ENCODE results near the gene KLHDC8B. TPM values are rescaled to one million over a fixed set of nuclear protein-coding genes. Genes with fewer than 3 reads are reported as not detected.

The KLHDC8B gene
- total and polyA plus RNA-seq, 11 donors, result 66.3 to 138 (median 112) TPM

DNA sequence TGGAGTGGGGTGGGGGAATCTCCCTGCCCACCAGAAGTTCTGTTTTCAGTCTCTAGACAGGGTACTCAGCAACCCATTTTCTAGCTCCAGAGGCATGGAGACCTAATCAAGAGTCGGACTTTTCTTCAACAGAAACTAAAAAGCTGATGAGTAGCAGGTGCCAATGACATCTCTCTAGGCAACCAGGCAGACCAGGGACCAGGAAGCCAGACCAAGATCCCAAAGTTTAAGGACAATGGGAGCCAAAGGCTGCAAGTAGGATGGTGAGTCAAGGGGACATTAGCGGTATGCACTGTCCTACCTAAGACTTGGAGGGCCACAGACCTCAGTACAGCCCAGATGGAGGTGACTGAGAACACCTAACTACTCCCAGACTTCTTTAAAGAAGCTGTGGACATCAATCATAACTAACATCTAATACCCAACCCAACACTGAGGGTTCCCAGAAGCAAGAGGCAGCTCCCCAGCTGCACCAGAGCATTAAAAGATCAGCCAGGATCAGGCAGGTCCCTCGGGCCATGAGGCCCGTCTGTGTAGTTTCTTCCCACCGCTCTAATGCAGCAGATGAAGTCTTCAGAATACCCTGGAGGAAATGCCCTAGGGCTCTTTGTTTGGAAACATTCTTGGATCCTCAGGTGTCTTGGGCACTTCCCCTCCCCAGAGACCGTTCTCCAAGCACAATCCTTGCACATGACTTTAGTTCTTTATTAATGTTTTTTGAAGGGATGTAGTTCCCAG lies 6.2 kb upstream of the KLHDC8B start:
- Histone ChIP-seq H3K27ac (peak overlapping the region in 11 of 12 donors; percentile 82 to 96 (median 91)), H3K4me1 (peaks cover 0 to 23% (median 19%) of the 10 kb centered on the region in 12 donors), H3K36me3 (peaks cover 0 to 29% (median 21%) of the 10 kb centered on the region in 9 donors), H3K27me3 (no peaks in the 10 kb centered on the region), H3K9me3 (no peaks in the 10 kb centered on the region), H3K4me3 (peak overlapping the region; percentile 78 to 99 (median 89))
- ATAC-seq (peak in 1 of 4 donors; percentile 2), DNase-seq (no peak)
- intact Hi-C loops (cut with DNase I), result loop anchor here in 4 of 10 donors (5.0 to 10.0 kb wide), 4 partner anchors 33 to 280 kb away; partner anchors contain the start of genes LAMB2 (in 1 of the 4), RHOA (in 1 of the 4), TCTA (in 1 of the 4) and USP4 (in 1 of the 4)
- WGBS, 4 donors, result 28 to 38% (median 32%) methylated on average over 6 of the region's 6 CpGs
- TF ChIP-seq, protein P1, sequence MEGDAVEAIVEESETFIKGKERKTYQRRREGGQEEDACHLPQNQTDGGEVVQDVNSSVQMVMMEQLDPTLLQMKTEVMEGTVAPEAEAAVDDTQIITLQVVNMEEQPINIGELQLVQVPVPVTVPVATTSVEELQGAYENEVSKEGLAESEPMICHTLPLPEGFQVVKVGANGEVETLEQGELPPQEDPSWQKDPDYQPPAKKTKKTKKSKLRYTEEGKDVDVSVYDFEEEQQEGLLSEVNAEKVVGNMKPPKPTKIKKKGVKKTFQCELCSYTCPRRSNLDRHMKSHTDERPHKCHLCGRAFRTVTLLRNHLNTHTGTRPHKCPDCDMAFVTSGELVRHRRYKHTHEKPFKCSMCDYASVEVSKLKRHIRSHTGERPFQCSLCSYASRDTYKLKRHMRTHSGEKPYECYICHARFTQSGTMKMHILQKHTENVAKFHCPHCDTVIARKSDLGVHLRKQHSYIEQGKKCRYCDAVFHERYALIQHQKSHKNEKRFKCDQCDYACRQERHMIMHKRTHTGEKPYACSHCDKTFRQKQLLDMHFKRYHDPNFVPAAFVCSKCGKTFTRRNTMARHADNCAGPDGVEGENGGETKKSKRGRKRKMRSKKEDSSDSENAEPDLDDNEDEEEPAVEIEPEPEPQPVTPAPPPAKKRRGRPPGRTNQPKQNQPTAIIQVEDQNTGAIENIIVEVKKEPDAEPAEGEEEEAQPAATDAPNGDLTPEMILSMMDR (IDR thresholded peaks at IDR 0.05), result no peak
- TF ChIP-seq POLR2A (IDR thresholded peaks at IDR 0.05), result no peak

DNA sequence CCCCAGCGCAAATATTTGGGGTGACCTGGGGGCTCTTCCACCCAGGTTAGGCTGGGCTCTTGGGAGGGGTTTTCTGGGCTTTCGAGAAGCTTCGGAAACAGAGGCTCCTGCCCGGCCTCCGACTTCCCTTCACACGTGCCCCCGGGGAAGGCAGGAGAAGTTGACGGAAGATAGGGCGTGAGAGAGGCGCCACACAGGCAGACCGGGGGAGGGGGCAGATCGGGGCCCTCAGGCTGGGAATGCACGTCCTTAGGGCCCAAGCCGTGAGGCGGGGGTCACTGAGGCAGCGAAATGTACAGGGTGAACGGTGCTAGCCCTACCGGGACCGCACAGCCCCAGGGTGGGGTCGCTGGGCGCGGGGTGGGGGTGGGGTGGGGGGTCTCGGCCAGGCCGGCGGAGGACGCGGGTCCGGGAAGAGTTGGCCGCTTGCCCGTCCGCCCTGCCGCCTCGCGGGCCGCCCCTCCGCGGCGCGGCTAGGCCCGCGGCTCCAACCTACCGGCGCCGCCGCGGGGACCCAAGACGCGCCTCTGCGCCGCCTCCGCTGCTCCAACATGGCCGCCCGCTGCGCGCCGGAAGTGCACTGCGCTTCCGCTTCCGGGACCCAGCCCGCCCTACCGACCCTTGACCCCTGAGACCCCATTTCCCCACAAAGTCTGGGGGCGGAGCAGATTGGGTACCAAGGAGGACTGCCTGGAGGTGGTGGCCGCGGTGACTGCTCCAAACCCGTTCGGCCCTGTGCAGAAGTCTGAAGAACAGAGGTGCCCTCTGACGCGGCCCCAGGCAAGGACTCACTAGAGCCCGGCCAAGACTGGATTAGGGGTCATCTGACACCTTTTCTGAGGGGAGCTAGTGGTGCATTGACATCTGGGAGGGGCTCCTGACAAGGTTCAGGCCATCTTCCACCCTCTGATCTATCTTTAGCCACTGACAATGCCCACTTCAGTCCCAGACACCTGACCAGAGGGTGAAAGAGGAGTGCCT lies 5.3 kb upstream of the KLHDC8B start, which contains the start of gene CCDC71:
CCDC71 (minus strand) TSS at position 561 of the 981 bp plus-strand sequence. CDS start 2,123 bp downstream, outside the sequence.
- peak; percentile 43 to 80 (median 75) for ATAC-seq
- Histone ChIP-seq H3K27ac (peak within 1 kb of the TSS; percentile 82 to 96 (median 91)), H3K4me1 (peaks cover 0 to 32% (median 24%) of the 10 kb centered on the region in 12 donors), H3K4me3 (peak within 1 kb of the TSS; percentile 78 to 99 (median 89)), H3K9me3 (no peaks in the 10 kb centered on the region), H3K27me3 (no peaks in the 10 kb centered on the region), H3K36me3 (peaks cover 0 to 29% (median 21%) of the 10 kb centered on the region in 9 donors)
- DNase-seq, result peak; percentile 79 to 90 (median 83)
- TF ChIP-seq, protein P1 (IDR thresholded peaks at IDR 0.05), result no peak
- peak in 1 of 2 donors; percentile 57 for TF ChIP-seq POLR2A (IDR thresholded peaks at IDR 0.05)
- intact Hi-C loops (cut with DNase I), result loop anchor here in 4 of 10 donors (5.0 to 10.0 kb wide), 4 partner anchors 34 to 279 kb away; partner anchors contain the start of genes LAMB2 (in 1 of the 4), RHOA (in 1 of the 4), TCTA (in 1 of the 4) and USP4 (in 1 of the 4)
- 2 to 3% (median 3%) methylated on average over 31 to 69 of the region's 69 CpGs for WGBS, 4 donors

DNA sequence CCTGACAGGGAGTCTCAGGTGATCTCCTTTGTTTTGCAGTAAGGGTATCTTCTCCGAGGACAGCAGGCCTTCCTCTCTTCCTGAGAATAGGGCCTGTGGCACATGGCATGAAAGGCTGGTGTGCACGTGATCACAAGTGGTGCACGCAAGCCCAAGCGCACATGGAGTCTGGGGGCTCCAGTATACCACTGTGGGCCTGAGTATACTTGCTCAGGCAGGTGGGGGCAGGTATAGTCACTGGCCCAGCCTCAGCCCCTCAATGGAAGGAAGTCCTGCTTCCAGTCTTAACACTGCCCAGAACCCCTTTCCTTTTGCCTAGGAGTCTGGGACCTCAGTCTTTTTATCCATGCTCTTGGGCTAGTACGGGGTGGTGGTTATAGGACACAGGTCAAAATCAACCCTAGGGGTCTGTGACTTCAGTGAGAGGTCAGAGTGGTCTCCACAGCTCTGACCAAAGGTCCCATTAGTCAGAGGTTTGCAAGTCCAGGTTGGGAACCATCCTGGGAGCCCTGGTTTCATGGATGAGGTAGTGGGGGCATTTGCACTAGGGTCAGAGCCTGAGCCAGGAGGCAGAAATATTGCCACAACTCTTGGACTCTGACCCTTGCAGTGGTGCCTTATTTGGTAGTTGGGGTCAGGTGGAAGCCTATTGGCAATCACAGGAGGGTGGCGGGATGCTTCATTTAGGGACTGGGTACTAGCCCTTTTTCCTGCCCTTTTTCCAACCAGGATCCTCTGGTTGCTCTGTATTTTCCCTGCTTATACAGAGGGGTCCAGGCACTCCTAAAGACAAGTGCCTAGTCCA lies 4.4 kb upstream of the KLHDC8B start:
- Histone ChIP-seq H3K27ac (peak overlapping the region in 11 of 12 donors; percentile 82 to 96 (median 91)), H3K36me3 (peaks cover 0 to 24% (median 20%) of the 10 kb centered on the region in 9 donors), H3K4me3 (peak overlapping the region in 11 of 12 donors; percentile 78 to 99 (median 89)), H3K9me3 (no peaks in the 10 kb centered on the region), H3K27me3 (no peaks in the 10 kb centered on the region), H3K4me1 (peaks cover 0 to 34% (median 25%) of the 10 kb centered on the region in 12 donors)
- no peak for TF ChIP-seq POLR2A (IDR thresholded peaks at IDR 0.05)
- TF ChIP-seq, protein P1 (IDR thresholded peaks at IDR 0.05), result no peak
- 85 to 95% (median 87%) methylated on average over 4 to 6 of the region's 6 CpGs for WGBS, 4 donors
- ATAC-seq (no peak), DNase-seq (no peak)
- intact Hi-C loops (cut with DNase I), result loop anchor here in 4 of 10 donors (5.0 to 10.0 kb wide), 4 partner anchors 35 to 278 kb away; partner anchors contain the start of genes LAMB2 (in 1 of the 4), RHOA (in 1 of the 4), TCTA (in 1 of the 4) and USP4 (in 1 of the 4)

Measured in heart left ventricle (tissue), 16 donors.